ENCODE results near the gene DGCR6L.
"Not testable (repeated sequence)": the region's sequence is repeated elsewhere in the genome, so short reads cannot be mapped to it uniquely, and the experiment has no call there.

DGCR6L gene

DNA sequence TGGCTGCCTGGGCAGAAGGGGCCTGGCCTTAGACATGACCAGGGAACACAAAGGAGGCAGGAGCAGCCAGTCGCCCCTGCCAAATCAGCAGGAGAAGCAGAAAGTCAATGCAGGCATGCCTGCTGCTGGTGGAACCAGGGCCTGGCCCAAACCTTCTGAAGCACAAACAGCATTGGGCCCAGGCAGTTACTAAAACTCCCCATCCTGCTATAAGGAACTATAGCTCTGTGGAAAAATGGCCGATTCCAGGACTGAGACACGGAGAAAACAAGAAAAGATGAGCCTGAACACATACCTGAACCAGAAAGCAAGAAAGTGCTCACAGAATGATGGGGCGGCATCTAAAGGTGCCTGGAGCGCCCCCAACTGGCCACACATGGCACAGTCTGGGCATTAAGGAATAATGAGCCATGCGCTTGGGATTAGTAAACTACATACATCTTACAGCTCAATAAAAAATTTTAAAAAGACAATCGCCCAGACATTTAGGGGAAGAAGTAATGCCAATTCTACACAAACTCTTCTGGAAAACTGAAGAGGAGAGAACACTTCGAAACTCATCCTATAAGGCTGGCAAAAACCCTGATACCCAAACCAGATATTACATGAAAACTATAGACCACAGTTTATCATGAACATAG, 2.3 kb downstream of the DGCR6L start:
- peak; percentile 64 for TF ChIP-seq CTCF (IDR thresholded peaks at IDR 0.05; ENCODE audit: poor library complexity, severe bottlenecking)
- H3K27ac ChIP-seq (ENCODE audit: poor library complexity, severe bottlenecking); ATAC-seq (ENCODE audit: low read depth); H3K4me3 ChIP-seq (ENCODE audit: severe bottlenecking); H3K36me3 ChIP-seq (ENCODE audit: low read depth); H3K9me3 ChIP-seq (ENCODE audit: severe bottlenecking); DNase-seq (ENCODE audit: low spot score); H3K27me3 ChIP-seq (ENCODE audit: insufficient read depth, poor library complexity, severe bottlenecking); H3K4me1 ChIP-seq (ENCODE audit: insufficient read depth, poor library complexity, severe bottlenecking): not testable (repeated sequence)

DNA sequence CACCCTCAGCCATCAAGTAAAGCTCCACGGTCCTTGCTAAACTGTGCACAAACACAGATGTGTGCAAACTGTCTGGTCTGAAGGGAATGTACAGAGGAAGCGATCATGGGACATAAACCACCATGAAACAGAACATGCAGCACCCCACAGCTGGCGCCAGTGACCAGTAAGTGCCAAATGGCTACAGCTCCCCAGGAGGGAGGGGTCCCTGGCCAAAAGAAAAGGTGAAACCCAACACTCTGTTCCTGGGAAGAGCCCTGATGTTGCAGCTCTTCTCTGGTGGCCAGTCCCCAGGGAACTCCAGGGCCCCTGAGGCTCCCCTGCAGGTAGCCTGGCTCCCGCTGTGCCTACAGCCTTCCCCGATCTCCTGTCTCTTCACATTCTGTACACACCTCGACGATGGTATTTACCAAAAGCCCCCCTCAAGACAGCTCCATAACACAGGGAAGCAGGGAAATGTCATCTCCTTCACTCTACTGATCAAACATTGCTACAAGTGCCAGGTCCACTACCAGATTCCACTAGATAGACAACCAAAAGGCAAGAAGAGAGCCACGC, 2.9 kb downstream of the DGCR6L start:
- peaks cover 6% of the 10 kb centered on the region for H3K4me1 ChIP-seq (ENCODE audit: insufficient read depth, poor library complexity, severe bottlenecking)
- ATAC-seq (ENCODE audit: low read depth), result no peak
- DNase-seq (ENCODE audit: low spot score), result no peak

GRCh38 chr22:20316217-20316843, 3.5 kb downstream of the DGCR6L start:
- no peak overlapping the region for H3K27ac ChIP-seq (ENCODE audit: poor library complexity, severe bottlenecking)
- H3K4me1 ChIP-seq (ENCODE audit: insufficient read depth, poor library complexity, severe bottlenecking), result peaks cover 6% of the 10 kb centered on the region
- ATAC-seq (ENCODE audit: low read depth) (no peak), DNase-seq (ENCODE audit: low spot score) (no peak)
- no peaks in the 10 kb centered on the region for H3K36me3 ChIP-seq (ENCODE audit: low read depth)
- no peaks in the 10 kb centered on the region for H3K9me3 ChIP-seq (ENCODE audit: severe bottlenecking)
- TF ChIP-seq CTCF (IDR thresholded peaks at IDR 0.05; ENCODE audit: poor library complexity, severe bottlenecking), result no peak
- H3K4me3 ChIP-seq (ENCODE audit: severe bottlenecking), result no peak overlapping the region
- H3K27me3 ChIP-seq (ENCODE audit: insufficient read depth, poor library complexity, severe bottlenecking), result no peaks in the 10 kb centered on the region

More for the DNA sequence above, 2.9 kb downstream of the DGCR6L start:
- H3K36me3 ChIP-seq (ENCODE audit: low read depth), result no peaks in the 10 kb centered on the region
- H3K27ac ChIP-seq (ENCODE audit: poor library complexity, severe bottlenecking), result no peak overlapping the region
- H3K4me3 ChIP-seq (ENCODE audit: severe bottlenecking), result no peak overlapping the region
- no peak for TF ChIP-seq CTCF (IDR thresholded peaks at IDR 0.05; ENCODE audit: poor library complexity, severe bottlenecking)
- no peaks in the 10 kb centered on the region for H3K27me3 ChIP-seq (ENCODE audit: insufficient read depth, poor library complexity, severe bottlenecking)
- no peaks in the 10 kb centered on the region for H3K9me3 ChIP-seq (ENCODE audit: severe bottlenecking)

GRCh38 chr22:20315337-20316216, 4.3 kb downstream of the DGCR6L start:
- Histone ChIP-seq H3K4me3 (ENCODE audit: severe bottlenecking) (no peak overlapping the region), H3K4me1 (ENCODE audit: insufficient read depth, poor library complexity, severe bottlenecking) (peaks cover 6% of the 10 kb centered on the region), H3K27ac (ENCODE audit: poor library complexity, severe bottlenecking) (no peak overlapping the region), H3K9me3 (ENCODE audit: severe bottlenecking) (no peaks in the 10 kb centered on the region), H3K27me3 (ENCODE audit: insufficient read depth, poor library complexity, severe bottlenecking) (no peaks in the 10 kb centered on the region), H3K36me3 (ENCODE audit: low read depth) (no peaks in the 10 kb centered on the region)
- no peak for DNase-seq (ENCODE audit: low spot score)
- ATAC-seq (ENCODE audit: low read depth), result no peak
- no peak for TF ChIP-seq CTCF (IDR thresholded peaks at IDR 0.05; ENCODE audit: poor library complexity, severe bottlenecking)

DNA sequence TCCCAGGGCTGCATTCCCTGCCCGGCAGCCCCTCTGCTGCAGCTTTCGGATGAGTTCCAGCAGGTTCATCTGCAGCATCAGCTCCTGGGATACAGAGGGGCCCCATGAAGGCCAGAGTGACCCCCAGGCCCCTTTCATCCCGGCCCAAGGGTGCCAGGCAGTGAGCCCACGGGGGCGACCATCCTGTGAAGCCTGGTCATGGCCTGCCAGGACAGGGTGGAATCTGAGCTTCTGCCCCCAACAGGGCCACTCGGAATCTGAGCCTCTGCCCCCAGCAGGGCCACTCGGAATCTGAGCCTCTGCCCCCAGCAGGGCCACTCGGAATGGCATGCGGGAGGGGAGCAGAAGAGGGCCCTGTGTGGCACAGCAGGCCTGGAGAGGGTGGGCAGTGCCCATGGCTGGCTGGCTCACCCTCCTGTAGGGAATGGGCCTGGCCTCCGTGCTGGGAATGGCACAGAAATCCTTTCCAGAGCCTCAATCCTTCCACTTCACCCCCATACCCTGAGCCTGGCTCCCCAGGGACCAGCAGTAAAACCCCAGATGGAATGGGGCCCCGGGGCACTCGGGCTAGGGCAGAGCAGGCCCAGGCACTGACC, 5.0 kb downstream of the DGCR6L start:
- not testable (repeated sequence) for DNase-seq (ENCODE audit: low spot score)

GRCh38 chr22:20314206-20314605, 5.7 kb downstream of the DGCR6L start:
- ATAC-seq (ENCODE audit: low read depth); H3K27ac ChIP-seq (ENCODE audit: poor library complexity, severe bottlenecking); H3K4me3 ChIP-seq (ENCODE audit: severe bottlenecking); H3K4me1 ChIP-seq (ENCODE audit: insufficient read depth, poor library complexity, severe bottlenecking); H3K9me3 ChIP-seq (ENCODE audit: severe bottlenecking); H3K27me3 ChIP-seq (ENCODE audit: insufficient read depth, poor library complexity, severe bottlenecking); DNase-seq (ENCODE audit: low spot score); H3K36me3 ChIP-seq (ENCODE audit: low read depth): not testable (repeated sequence)

More for the DNA sequence above, 5.0 kb downstream of the DGCR6L start:
- not testable (repeated sequence) for H3K36me3 ChIP-seq (ENCODE audit: low read depth); H3K27ac ChIP-seq (ENCODE audit: poor library complexity, severe bottlenecking); H3K27me3 ChIP-seq (ENCODE audit: insufficient read depth, poor library complexity, severe bottlenecking); ATAC-seq (ENCODE audit: low read depth); H3K9me3 ChIP-seq (ENCODE audit: severe bottlenecking); H3K4me1 ChIP-seq (ENCODE audit: insufficient read depth, poor library complexity, severe bottlenecking); H3K4me3 ChIP-seq (ENCODE audit: severe bottlenecking)
